Measurements from ENCODE around the gene ALK. TPM values are rescaled to one million over a fixed set of nuclear protein-coding genes. Genes with fewer than 3 reads are reported as not detected.
A peak's percentile ranks its signal among the peaks of the same experiment; 100 is the strongest.

The ALK gene
- total and polyA plus RNA-seq, 2 donors (not counting 1 experiment from before 2014, with no cell fraction given), result under 0.01 to 0.02 TPM

DNA sequence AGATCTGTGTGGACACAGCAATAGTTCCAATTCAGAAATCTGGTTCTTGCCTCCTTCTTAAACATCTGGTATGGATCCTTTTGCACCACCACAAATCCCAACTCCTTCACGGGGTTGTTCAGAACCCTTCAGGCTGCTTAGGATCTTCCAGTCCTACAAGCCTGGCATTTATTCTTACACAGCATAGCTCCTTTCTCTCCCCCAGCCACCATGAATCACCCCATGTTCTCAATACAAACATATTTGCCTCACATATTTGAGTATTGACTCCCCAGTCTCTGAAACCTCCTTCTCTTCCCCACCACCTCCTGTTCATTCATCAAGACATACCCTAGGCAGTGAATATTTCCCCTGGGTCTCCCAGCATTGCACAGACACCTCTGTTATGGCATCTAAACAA, 155.2 kb downstream of the ALK start:
- Histone ChIP-seq H3K4me2 (ENCODE audit: extremely low read depth, insufficient read depth, low read length) (peak overlapping the region; percentile 33), H3K27ac (ENCODE audit: insufficient read depth, low read length) (no peak overlapping the region)

DNA sequence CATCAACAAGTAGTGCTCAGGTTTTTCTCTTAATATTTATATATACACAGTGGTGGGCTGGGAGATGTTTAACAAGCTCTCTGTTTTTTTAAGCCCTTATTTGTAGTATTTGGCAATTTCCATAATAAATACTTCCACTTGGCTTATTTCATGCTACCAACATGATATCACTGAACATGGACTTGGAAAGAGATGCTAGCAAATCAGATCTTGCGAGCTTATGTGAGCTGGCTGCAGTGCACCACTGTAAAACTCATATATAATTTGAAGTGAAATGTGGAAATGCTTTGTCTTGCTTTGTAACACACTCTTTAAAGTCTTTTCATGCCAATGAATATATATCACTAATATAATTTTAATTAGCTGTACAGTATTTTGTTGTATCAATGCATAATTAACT, 155.7 kb downstream of the ALK start:
- no peaks in the 10 kb centered on the region for H3K27me3 ChIP-seq (ENCODE audit: control insufficient read depth, insufficient read depth, low read length)
- H3K4me3 ChIP-seq (replicated peaks in 1 of 4; ENCODE audit: control extremely low read depth in 1 of 4, insufficient read depth in 1 of 4, low read depth in 3 of 4, low read length in 4 of 4), result no peak overlapping the region
- H4K20me1 ChIP-seq (ENCODE audit: control insufficient read depth, extremely low read depth, insufficient read depth, low read length), result no peaks in the 10 kb centered on the region
- no peak overlapping the region for H3K27ac ChIP-seq (ENCODE audit: insufficient read depth, low read length)
- H3K36me3 ChIP-seq (ENCODE audit: control insufficient read depth, insufficient read depth, low read length), result no peaks in the 10 kb centered on the region
- no peaks in the 10 kb centered on the region for H3K9me3 ChIP-seq (ENCODE audit: control insufficient read depth, insufficient read depth, low read depth, low read length)
- H3K9ac ChIP-seq (ENCODE audit: insufficient read depth, low read length), result no peak overlapping the region
- peaks cover 4% of the 10 kb centered on the region for H3K4me1 ChIP-seq (ENCODE audit: control insufficient read depth, extremely low read depth, insufficient read depth, low read length)
- TF ChIP-seq, protein P1, sequence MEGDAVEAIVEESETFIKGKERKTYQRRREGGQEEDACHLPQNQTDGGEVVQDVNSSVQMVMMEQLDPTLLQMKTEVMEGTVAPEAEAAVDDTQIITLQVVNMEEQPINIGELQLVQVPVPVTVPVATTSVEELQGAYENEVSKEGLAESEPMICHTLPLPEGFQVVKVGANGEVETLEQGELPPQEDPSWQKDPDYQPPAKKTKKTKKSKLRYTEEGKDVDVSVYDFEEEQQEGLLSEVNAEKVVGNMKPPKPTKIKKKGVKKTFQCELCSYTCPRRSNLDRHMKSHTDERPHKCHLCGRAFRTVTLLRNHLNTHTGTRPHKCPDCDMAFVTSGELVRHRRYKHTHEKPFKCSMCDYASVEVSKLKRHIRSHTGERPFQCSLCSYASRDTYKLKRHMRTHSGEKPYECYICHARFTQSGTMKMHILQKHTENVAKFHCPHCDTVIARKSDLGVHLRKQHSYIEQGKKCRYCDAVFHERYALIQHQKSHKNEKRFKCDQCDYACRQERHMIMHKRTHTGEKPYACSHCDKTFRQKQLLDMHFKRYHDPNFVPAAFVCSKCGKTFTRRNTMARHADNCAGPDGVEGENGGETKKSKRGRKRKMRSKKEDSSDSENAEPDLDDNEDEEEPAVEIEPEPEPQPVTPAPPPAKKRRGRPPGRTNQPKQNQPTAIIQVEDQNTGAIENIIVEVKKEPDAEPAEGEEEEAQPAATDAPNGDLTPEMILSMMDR (conservative IDR thresholded peaks at IDR 0.05 in 1 of 2, IDR thresholded peaks at IDR 0.05 in 1 of 2; ENCODE audit: low read depth in 1 of 2, low read length in 2 of 2), result no peak
- TF ChIP-seq EZH2 (IDR thresholded peaks at IDR 0.05; ENCODE audit: low read length, missing control alignments), result no peak
- H3K4me2 ChIP-seq (ENCODE audit: extremely low read depth, insufficient read depth, low read length), result peak overlapping the region; percentile 30
- no peaks in the 10 kb centered on the region for H3K79me2 ChIP-seq (ENCODE audit: control insufficient read depth, insufficient read depth, low read length)
- peak; percentile 33 to 48 for DNase-seq (ENCODE audit: low read depth in 2 of 2)
- H2AFZ ChIP-seq (ENCODE audit: low read length), result no peak overlapping the region

More for the DNA sequence above, 155.2 kb downstream of the ALK start:
- H2AFZ ChIP-seq (ENCODE audit: low read length), result no peak overlapping the region
- H3K9ac ChIP-seq (ENCODE audit: insufficient read depth, low read length), result no peak overlapping the region
- DNase-seq (ENCODE audit: low read depth in 2 of 2), result peak in 1 of 2 donors; percentile 88
- H3K9me3 ChIP-seq (ENCODE audit: control insufficient read depth, insufficient read depth, low read depth, low read length), result no peaks in the 10 kb centered on the region
- TF ChIP-seq, protein P1 (conservative IDR thresholded peaks at IDR 0.05 in 1 of 2, IDR thresholded peaks at IDR 0.05 in 1 of 2; ENCODE audit: low read depth in 1 of 2, low read length in 2 of 2), result no peak
- no peak for TF ChIP-seq EZH2 (IDR thresholded peaks at IDR 0.05; ENCODE audit: low read length, missing control alignments)
- H3K36me3 ChIP-seq (ENCODE audit: control insufficient read depth, insufficient read depth, low read length), result no peaks in the 10 kb centered on the region
- H3K4me3 ChIP-seq (replicated peaks in 1 of 4; ENCODE audit: control extremely low read depth in 1 of 4, insufficient read depth in 1 of 4, low read depth in 3 of 4, low read length in 4 of 4), result no peak overlapping the region
- H3K4me1 ChIP-seq (ENCODE audit: control insufficient read depth, extremely low read depth, insufficient read depth, low read length), result peaks cover 4% of the 10 kb centered on the region
- no peaks in the 10 kb centered on the region for H3K79me2 ChIP-seq (ENCODE audit: control insufficient read depth, insufficient read depth, low read length)
- no peaks in the 10 kb centered on the region for H3K27me3 ChIP-seq (ENCODE audit: control insufficient read depth, insufficient read depth, low read length)
- no peaks in the 10 kb centered on the region for H4K20me1 ChIP-seq (ENCODE audit: control insufficient read depth, extremely low read depth, insufficient read depth, low read length)

DNA sequence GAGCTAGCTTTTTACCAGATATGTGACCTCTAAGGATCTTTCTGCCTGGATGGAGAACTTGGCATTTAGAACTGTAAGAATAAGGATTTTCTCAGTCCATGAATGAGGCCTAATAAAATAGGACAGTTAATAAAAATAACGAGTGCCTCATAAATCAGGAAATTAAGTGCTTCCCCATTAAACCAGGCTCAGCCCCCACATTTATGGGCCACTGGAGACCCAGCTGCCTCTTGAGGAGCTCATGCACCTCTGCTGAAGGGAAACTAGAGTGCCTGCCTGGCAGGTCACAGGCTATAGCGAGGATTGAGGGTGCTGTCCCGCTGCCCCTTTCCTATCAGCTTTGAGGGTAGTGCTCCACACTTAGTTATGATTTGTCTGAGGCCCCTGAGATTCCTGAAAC, 158.0 kb downstream of the ALK start:
- Histone ChIP-seq H3K36me3 (ENCODE audit: control insufficient read depth, insufficient read depth, low read length) (no peaks in the 10 kb centered on the region), H3K4me1 (ENCODE audit: control insufficient read depth, extremely low read depth, insufficient read depth, low read length) (peaks cover 4% of the 10 kb centered on the region), H3K9ac (ENCODE audit: insufficient read depth, low read length) (no peak overlapping the region), H3K4me3 (replicated peaks in 1 of 4; ENCODE audit: control extremely low read depth in 1 of 4, insufficient read depth in 1 of 4, low read depth in 3 of 4, low read length in 4 of 4) (no peak overlapping the region), H2AFZ (ENCODE audit: low read length) (no peak overlapping the region), H3K4me2 (ENCODE audit: extremely low read depth, insufficient read depth, low read length) (no peak overlapping the region), H3K27me3 (ENCODE audit: control insufficient read depth, insufficient read depth, low read length) (no peaks in the 10 kb centered on the region), H3K27ac (ENCODE audit: insufficient read depth, low read length) (no peak overlapping the region), H3K9me3 (ENCODE audit: control insufficient read depth, insufficient read depth, low read depth, low read length) (no peaks in the 10 kb centered on the region), H3K79me2 (ENCODE audit: control insufficient read depth, insufficient read depth, low read length) (no peaks in the 10 kb centered on the region), H4K20me1 (ENCODE audit: control insufficient read depth, extremely low read depth, insufficient read depth, low read length) (no peaks in the 10 kb centered on the region)
- DNase-seq (ENCODE audit: low read depth in 2 of 2), result no peak
- TF ChIP-seq, protein P1 (conservative IDR thresholded peaks at IDR 0.05 in 1 of 2, IDR thresholded peaks at IDR 0.05 in 1 of 2; ENCODE audit: low read depth in 1 of 2, low read length in 2 of 2), result no peak
- TF ChIP-seq EZH2 (IDR thresholded peaks at IDR 0.05; ENCODE audit: low read length, missing control alignments), result no peak
